Prostate gland (tissue), 2 donors: Measurements from ENCODE around the gene CSRP2.

Source experiments
- POLR2A ChIP-seq: fragments of 450-650 bp; IDR thresholded peaks from one replicate; pipeline ENCODE4 v1.6.1; 2016; ENCODE audit warnings: antibody characterized with exemption, mild to moderate bottlenecking
- POLR2AphosphoS5 ChIP-seq: sonication (generic); formaldehyde crosslinking; IDR thresholded peaks from one replicate; pipeline ENCODE4 v1.6.1; 2017; ENCODE audit warnings: antibody characterized with exemption
- TF ChIP-seq, protein P1 (sequence below), 4 experiments: fragments of 200-600 bp in 2 of 4; fragments of 450-650 bp in 2 of 4; sonication (generic) in 2 of 4; IDR thresholded peaks; 1 replicate in 3 of 4; 2 replicates in 1 of 4; pipeline ENCODE4 v1.5.1; 2016 to 2019; ENCODE audit warnings: antibody characterized with exemption in 4 of 4, mild to moderate bottlenecking in 2 of 4, moderate library complexity in 2 of 4

DNA sequence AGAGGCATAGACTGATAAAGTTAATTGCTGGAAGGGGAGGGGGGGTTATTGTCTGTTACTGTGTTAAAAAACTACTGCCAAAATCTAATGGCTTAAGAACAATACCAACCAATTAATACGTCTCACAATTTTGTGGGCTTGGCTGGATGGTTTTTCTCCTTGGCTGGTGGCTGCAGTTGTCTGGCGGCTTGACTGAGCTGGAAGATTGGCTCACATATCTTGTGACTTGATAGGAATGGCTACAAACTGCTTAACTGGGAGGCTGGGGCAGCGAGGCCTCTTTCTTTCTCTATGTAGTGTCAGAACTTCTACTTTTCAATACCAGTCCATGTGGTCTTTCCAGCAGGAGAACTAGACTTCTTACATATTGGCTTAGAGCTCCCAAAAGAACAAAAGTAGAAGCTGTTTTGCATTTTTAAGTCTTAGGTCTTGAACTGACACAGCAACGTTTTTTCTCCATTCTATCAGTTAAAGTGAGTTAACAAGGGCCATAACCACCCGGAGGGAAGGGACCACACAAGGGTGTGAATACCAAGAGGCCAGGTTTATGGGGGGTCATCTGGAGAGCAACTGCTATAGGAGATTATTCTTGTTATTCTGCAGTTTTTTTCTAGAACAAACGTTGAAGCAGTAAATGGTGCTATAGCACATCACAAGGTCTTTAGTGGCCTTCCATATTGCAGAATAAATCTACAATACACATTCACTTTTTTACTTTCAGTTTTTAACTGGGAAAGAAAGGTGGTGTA, 68.0 kb downstream of the CSRP2 start:
- no peak for TF ChIP-seq POLR2A
- TF ChIP-seq, protein P1, sequence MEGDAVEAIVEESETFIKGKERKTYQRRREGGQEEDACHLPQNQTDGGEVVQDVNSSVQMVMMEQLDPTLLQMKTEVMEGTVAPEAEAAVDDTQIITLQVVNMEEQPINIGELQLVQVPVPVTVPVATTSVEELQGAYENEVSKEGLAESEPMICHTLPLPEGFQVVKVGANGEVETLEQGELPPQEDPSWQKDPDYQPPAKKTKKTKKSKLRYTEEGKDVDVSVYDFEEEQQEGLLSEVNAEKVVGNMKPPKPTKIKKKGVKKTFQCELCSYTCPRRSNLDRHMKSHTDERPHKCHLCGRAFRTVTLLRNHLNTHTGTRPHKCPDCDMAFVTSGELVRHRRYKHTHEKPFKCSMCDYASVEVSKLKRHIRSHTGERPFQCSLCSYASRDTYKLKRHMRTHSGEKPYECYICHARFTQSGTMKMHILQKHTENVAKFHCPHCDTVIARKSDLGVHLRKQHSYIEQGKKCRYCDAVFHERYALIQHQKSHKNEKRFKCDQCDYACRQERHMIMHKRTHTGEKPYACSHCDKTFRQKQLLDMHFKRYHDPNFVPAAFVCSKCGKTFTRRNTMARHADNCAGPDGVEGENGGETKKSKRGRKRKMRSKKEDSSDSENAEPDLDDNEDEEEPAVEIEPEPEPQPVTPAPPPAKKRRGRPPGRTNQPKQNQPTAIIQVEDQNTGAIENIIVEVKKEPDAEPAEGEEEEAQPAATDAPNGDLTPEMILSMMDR (IDR thresholded peaks at IDR 0.05), result no peak
- TF ChIP-seq POLR2AphosphoS5, result no peak
